ENCODE results near the gene NPIPA8.
"Not testable (repeated sequence)": the region's sequence is repeated elsewhere in the genome, so short reads cannot be mapped to it uniquely, and the experiment has no call there.

NPIPA8 gene

DNA sequence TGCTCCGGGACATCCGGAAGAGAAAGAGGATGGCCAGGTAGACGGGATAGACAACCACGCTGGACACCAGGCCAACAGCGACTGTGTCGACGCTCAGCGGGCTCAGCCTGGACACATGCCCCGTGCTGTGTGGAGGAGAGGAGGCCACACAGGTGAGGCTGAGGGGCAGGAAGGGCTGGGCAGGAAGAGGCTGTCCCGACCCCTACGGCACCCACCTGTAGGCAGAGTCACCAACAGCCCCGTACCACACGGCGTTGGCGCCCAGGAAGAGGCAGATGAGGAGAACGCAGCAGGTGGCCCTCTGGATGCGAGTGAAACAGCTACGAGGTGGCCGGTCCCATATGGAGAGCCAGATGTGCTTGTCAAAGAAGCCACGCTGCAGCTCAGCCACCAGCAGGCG, at the start of gene NPIPA8:
TSS of gene NPIPA8 (minus strand) at position 101 of the 400 bp plus-strand sequence. CDS start 4,074 bp downstream, outside the sequence.
- DNase-seq (ENCODE audit: low read depth, low spot score): not testable (repeated sequence)

DNA sequence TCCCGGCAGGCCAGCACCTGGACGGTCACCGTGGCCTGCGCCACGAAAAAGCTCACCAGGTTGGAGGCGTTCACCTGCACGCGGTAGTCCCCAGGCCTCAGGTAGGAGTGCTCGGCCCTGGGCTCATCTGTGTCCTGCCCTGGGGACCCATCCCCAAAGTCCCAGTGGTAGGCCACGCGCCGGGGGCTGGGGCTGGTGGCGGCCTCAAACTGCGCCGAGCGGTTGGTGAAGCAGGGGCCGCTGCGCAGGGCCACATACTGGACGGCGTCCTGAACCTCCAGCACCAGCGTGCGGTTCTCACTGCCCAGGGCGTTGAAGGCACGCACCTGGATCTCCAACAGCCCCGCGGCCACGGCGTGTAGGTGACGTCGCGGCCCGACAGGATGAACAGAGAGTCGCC, 48.7 kb upstream of the NPIPA8 start:
- DNase-seq (ENCODE audit: low read depth, low spot score): not testable (repeated sequence)

- DNase-seq (ENCODE audit: low read depth, low spot score): not testable (repeated sequence)
Measured at GRCh38 chr16:18384869-18385268, 48.3 kb upstream of the NPIPA8 start.

DNA sequence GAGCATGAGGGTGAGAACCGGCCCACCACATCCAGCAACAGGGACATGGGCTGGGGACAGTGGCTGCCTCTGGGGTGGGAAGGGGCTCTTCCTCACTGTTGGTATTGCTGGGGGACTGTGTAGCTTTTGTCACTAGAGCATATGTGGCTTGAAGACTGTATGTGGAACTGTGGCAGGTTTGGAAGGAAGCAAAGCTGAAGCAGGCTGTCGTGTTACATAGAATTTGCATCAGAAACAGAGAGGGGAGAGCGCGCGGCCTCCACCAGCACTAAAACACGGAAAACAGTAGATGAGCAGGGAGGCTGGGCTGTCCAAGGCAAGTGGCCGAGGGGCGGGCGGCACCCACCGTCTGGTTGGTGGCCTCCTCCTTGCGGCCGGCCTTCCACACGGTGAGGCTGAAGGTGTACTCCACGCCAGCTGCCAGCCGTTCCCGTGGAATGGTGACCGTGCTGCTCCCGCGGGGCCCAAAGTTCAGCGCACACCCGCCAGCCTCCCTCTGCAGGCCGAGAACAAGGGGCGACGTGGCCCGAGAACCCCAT, 47.6 kb upstream of the NPIPA8 start:
- DNase-seq (ENCODE audit: low read depth, low spot score): not testable (repeated sequence)

GRCh38 chr16:18382696-18383095, 46.2 kb upstream of the NPIPA8 start:
- DNase-seq (ENCODE audit: low read depth, low spot score): not testable (repeated sequence)

DNA sequence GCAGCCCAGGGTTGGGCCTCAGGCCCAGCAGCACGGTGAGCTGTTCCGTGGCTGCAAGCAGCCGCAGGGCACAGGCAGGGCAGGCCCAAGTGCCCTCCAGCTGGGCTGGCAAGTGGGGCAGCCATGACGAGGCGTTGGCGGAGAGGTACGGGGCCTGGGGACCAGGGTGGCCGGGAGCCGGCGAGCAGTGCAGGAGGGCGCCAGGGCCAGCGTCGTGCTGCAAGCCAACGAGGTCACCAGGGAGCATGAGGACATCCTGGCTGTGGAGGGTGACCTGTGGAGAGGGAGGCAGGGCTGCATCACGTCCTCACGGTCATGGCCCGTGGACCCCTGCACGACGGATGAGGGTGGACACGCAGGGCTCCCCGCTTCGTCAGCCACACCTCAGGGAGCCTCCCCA, 11.2 kb upstream of the NPIPA8 start:
- DNase-seq (ENCODE audit: low read depth, low spot score): not testable (repeated sequence)

DNA sequence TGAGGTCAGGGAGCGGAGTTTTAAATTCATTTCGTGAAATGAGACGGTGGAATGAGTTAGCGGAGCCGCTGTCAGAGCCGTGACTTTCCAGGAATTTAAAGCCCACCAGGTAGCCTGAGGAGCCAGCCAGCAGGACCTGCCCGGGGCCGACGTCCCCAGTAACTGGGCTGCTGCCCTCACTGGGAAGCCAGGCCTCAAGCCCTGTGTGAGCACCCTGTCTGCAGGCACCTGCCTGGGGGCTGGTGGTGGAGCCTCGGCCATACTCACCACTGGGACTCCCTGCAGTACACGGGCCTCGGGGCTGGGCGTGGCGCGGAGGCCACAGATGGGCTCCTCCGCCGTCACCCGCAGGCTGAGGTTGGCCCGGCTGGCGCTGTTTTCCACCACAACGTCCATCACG, 10.5 kb upstream of the NPIPA8 start:
- DNase-seq (ENCODE audit: low read depth, low spot score): not testable (repeated sequence)

DNA sequence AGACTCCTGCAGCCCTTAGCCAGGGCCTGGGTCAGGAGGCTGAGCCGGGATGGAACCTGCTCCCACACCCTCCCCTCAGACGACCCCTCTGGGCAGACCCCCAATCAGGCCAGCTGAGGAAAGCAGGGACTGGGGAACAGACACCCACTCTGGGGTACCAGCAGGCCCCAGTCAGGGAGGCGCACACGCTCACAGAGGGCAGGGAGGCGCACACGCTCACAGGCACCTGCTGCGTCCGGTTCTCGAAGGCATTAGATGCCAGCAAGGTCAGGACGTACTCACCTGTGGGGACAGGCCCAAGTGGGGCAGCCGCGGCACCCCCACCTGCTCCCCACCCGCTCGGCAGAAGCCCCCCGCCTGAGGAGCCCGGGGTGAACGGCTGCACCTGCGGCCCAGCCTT, 8.1 kb upstream of the NPIPA8 start:
- not testable (repeated sequence) for DNase-seq (ENCODE audit: low read depth, low spot score)

DNA sequence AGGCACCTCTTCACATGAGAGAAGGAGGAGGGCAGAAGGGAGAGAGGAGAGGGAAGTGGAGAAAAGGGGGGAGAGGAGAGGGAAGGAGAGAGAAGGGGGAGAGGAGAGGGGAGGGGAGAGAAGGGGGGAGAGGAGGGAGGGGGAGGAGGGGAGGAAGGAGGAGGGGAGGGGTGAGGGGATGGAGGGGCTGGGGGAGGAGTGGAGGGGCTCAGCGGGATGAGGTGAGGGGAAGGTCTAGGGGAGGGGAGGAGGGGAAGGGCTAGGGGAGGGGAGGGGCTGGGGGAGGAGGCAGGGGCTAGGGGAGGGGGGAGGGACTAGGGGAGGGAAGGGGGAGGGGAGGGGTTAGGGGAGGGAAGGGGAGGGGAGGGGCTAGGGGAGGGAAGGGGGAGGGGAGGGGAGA, 5.5 kb upstream of the NPIPA8 start:
- not testable (repeated sequence) for DNase-seq (ENCODE audit: low read depth, low spot score)

DNA sequence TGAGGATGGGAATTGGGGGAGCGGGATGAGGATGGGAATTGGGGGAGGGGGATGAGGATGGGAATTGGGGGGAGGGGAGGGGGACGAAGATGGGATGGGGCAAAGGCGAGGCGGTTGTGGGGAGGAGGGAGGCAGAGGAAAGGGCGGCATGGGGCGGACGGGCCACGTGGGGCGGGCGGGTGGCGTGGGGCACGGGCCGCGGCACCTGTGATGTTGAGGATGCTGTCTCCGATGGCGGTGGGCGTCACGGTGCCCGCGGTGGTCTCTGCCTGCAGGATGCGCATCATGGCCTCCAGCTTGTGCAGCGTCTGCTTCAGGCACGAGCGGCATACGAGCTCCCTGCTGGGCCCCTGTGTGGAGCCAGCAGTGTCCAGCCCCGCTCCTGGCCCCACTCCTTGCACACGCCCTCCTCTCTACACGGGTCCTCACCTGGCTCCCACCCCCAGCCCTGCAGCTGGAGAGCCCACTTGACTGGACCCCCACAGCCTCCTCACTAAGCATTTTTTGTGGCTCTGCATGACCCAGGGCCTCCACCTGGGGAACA, 5.0 kb upstream of the NPIPA8 start:
- DNase-seq (ENCODE audit: low read depth, low spot score): not testable (repeated sequence)

DNA sequence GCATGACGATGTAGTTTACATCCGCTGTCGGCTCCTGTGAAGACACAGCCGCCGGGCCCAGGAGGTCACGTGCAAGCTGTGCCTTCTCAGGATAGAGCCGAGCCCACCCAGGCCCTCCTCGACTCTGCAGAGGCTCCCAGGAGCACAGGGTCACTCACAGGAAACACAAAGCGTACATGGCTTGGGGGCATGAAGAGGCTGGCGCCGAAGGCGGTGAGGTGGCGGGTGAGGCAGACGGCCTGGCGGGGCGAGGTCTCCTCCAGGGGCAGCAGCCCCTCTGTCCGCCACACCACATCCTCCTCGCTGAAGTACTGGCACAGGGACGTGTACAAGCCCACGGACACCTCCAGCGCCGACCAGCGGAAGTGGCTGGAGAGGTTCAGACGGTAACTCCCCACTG, 2.7 kb upstream of the NPIPA8 start:
- DNase-seq (ENCODE audit: low read depth, low spot score): not testable (repeated sequence)

DNA sequence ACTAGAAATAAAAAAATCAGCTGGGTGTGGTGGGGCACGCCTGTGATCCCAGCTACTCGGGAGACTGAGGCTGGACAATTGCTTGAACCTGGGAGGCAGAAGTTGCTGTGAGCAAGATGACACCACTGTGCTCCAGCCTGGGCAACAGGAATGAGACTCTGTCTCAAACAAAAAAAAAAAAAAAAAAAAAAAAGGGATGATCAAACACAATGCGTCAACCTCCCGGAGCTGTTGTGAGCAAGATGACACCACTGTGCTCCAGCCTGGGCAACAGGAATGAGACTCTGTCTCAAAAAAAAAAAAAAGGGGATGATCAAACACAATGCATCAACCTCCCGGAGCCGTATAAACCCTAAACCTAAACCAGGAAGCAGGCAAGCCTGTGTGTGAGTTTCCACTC, 24.7 kb downstream of the NPIPA8 start:
- not testable (repeated sequence) for DNase-seq (ENCODE audit: low read depth, low spot score)

- not testable (repeated sequence) for DNase-seq (ENCODE audit: low read depth, low spot score)
Measured at GRCh38 chr16:18309159-18309558, 27.4 kb downstream of the NPIPA8 start.

DNA sequence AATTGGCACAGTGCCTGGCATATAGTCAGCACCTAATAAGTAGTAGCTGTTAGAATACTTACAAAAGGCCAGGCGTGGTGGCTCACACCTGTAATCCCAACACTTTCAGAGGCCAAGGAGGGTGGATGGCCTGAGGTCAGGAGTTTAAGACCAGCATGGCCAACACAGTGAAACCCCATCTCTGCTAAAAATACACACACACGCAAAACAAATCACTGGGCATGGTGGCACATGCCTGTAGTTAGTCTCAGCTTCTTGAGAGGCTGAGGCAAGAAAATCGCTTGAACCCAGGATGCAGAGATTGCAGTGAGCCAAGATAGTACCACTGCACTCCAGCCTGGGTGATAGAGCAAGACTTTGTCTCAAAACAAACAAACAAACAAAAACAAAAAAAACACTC, 29.3 kb downstream of the NPIPA8 start:
- DNase-seq (ENCODE audit: low read depth, low spot score): not testable (repeated sequence)

GRCh38 chr16:18306066-18306465, 30.5 kb downstream of the NPIPA8 start:
- DNase-seq (ENCODE audit: low read depth, low spot score): not testable (repeated sequence)

- not testable (repeated sequence) for DNase-seq (ENCODE audit: low read depth, low spot score)
Measured at GRCh38 chr16:18303059-18303706, 33.4 kb downstream of the NPIPA8 start.

- DNase-seq (ENCODE audit: low read depth, low spot score): not testable (repeated sequence)
Measured at GRCh38 chr16:18297714-18298113, 38.8 kb downstream of the NPIPA8 start.

GRCh38 chr16:18296931-18297330, 39.6 kb downstream of the NPIPA8 start:
- DNase-seq (ENCODE audit: low read depth, low spot score): not testable (repeated sequence)

- DNase-seq (ENCODE audit: low read depth, low spot score): not testable (repeated sequence)
Measured at GRCh38 chr16:18294371-18294770, 42.2 kb downstream of the NPIPA8 start.

- not testable (repeated sequence) for DNase-seq (ENCODE audit: low read depth, low spot score)
Measured at GRCh38 chr16:18293337-18293956, 43.1 kb downstream of the NPIPA8 start.

- DNase-seq (ENCODE audit: low read depth, low spot score): not testable (repeated sequence)
Measured at GRCh38 chr16:18290959-18291358, 45.6 kb downstream of the NPIPA8 start.

GRCh38 chr16:18286342-18286741, 50.2 kb downstream of the NPIPA8 start:
- not testable (repeated sequence) for DNase-seq (ENCODE audit: low read depth, low spot score)

GRCh38 chr16:18280319-18280718, 56.2 kb downstream of the NPIPA8 start:
- DNase-seq (ENCODE audit: low read depth, low spot score): not testable (repeated sequence)

Data from smooth muscle cell of the brain vasculature (primary cell).